HAP-1 (cell line): ENCODE data around the gene XPOT.

Experiments
- DNase-seq, 2 experiments: peaks; one replicate each; pipeline ENCODE4 v3.0.0-alpha.2; 2016 to 2020; ENCODE audit warnings: low spot score in 2 of 2
- H3K27me3 ChIP-seq: fragments of 250-450 bp; sonication (Bioruptor Pico); 2 replicates; pipeline ENCODE4 v1.5.1; 2020; ENCODE audit warnings: low read depth, mild to moderate bottlenecking, moderate library complexity
- H3K36me3 ChIP-seq: fragments of 250-450 bp; sonication (Bioruptor Pico); replicated peaks from 2 replicates; pipeline ENCODE4 v1.5.1; 2020; ENCODE audit warnings: mild to moderate bottlenecking
- H3K4me1 ChIP-seq: fragments of 250-450 bp; sonication (Bioruptor Pico); 2 replicates; pipeline ENCODE4 v1.5.1; 2020; ENCODE audit warnings: mild to moderate bottlenecking
- H3K4me3 ChIP-seq: fragments of 250-450 bp; sonication (Bioruptor Pico); 2 replicates; pipeline ENCODE4 v1.5.1; 2020; ENCODE audit warnings: mild to moderate bottlenecking, moderate library complexity
- H3K9me3 ChIP-seq: fragments of 250-450 bp; sonication (Bioruptor Pico); 2 replicates; pipeline ENCODE4 v1.5.1; 2020; ENCODE audit warnings: mild to moderate bottlenecking, moderate library complexity
- in situ Hi-C: fragments of 300-500 bp; cut with MboI; formaldehyde crosslinking; loops from 3 replicates; pipeline ENCODE4 v1.14.3; 2020; ENCODE audit warnings: low sequenced_read_pairs, inconsistent platforms, mixed read lengths

The XPOT gene

GRCh38 chr12:64494998-64495729 is 91.0 kb downstream of the XPOT start:
- Histone ChIP-seq H3K4me1 (peaks cover 6% of the 10 kb centered on the region), H3K4me3 (no peak overlapping the region), H3K27me3 (no peaks in the 10 kb centered on the region), H3K9me3 (no peaks in the 10 kb centered on the region), H3K36me3 (peaks cover 42% of the 10 kb centered on the region)
- in situ Hi-C loops: no loop called here
- DNase-seq: no peak

DNA sequence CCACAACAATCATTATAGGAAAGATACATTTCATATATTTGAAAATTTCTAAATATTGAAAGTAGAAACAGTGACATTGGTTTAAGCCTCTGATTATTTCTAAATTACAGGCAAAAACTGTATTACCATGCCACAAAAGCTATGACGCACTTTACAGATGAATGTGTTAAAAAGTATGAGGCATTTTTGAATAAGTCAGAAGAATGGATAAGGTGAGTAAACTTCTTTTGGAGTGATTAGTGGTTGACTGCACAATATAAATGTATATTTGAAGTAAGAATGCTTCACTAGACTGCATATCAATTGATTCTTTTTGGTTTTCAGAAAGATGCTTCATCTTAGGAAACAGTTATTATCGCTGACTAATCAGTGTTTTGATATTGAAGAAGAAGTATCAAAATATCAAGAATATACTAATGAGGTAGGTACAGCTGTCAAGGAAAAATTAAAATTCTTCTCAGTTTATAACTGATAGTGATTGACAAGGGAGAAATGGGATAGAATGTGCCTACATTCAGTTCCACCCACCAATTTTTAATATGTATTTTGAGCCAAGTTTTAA is 92.7 kb downstream of the XPOT start:
- Histone ChIP-seq H3K9me3 (no peaks in the 10 kb centered on the region), H3K4me3 (no peak overlapping the region), H3K36me3 (peaks cover 40% of the 10 kb centered on the region), H3K27me3 (no peaks in the 10 kb centered on the region), H3K4me1 (peaks cover 6% of the 10 kb centered on the region)
- in situ Hi-C loops: no loop called here
- DNase-seq: no peak

DNA sequence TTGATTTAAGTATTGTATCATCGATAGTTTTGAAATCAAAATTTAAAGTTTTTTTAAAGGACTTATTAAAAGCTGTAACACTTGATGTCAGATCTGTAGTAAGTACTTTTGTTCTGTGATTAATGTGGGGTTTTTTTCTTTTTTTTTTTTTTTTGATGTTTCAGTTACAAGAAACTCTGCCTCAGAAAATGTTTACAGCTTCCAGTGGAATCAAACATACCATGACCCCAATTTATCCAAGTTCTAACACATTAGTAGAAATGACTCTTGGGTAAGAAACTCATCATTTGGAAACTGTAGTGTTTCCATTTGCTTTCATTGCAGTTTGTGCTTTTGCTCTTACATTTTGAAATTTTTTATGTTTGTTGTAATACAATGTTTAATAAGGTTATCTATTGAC is 93.3 kb downstream of the XPOT start:
- H3K36me3 ChIP-seq: peaks cover 39% of the 10 kb centered on the region
- H3K4me3 ChIP-seq: no peak overlapping the region
- no peak for DNase-seq
- in situ Hi-C loops: no loop called here
- peaks cover 6% of the 10 kb centered on the region for H3K4me1 ChIP-seq
- H3K27me3 ChIP-seq: no peaks in the 10 kb centered on the region
- H3K9me3 ChIP-seq: no peaks in the 10 kb centered on the region

- H3K36me3 ChIP-seq: peaks cover 39% of the 10 kb centered on the region
- no peak for DNase-seq
- in situ Hi-C loops: no loop called here
- no peaks in the 10 kb centered on the region for H3K9me3 ChIP-seq
- H3K4me1 ChIP-seq: peaks cover 6% of the 10 kb centered on the region
- no peak overlapping the region for H3K4me3 ChIP-seq
- no peaks in the 10 kb centered on the region for H3K27me3 ChIP-seq
Observed at GRCh38 chr12:64497903-64498302, 93.7 kb downstream of the XPOT start.

GRCh38 chr12:64500394-64500793 is 96.2 kb downstream of the XPOT start:
- Histone ChIP-seq H3K27me3 (no peaks in the 10 kb centered on the region), H3K4me1 (no peaks in the 10 kb centered on the region), H3K36me3 (peaks cover 36% of the 10 kb centered on the region), H3K9me3 (no peaks in the 10 kb centered on the region), H3K4me3 (no peak overlapping the region)
- in situ Hi-C loops: no loop called here
- DNase-seq: no peak
